Astrocyte of the cerebellum (primary cell): Measurements from ENCODE around the gene XIRP2.

ENCODE experiments used
- DNase-seq: peaks from one replicate; pipeline ENCODE4 v3.0.0-alpha.2; 2011; ENCODE audit warnings: low read depth
- H3K4me3 ChIP-seq: 2 replicates; pipeline ENCODE4 v1.5.1; 2011; ENCODE audit warnings: mild to moderate bottlenecking, low read depth, low read length, moderate library complexity
- CTCF ChIP-seq: IDR thresholded peaks from 2 replicates; pipeline ENCODE4 v1.5.1; 2012; ENCODE audit warnings: low read length, low read depth, moderate library complexity, mild to moderate bottlenecking; ENCODE audit errors: missing control alignments
- in situ Hi-C: cut with HindIII; loops from 2 replicates; pipeline ENCODE4 v1.10.0; 2017; ENCODE audit warnings: low sequenced_read_pairs

The XIRP2 gene

GRCh38 chr2:166958986-166959481, 70.8 kb downstream of the XIRP2 start:
- in situ Hi-C loops, result no loop called here
- DNase-seq, result no peak
- H3K4me3 ChIP-seq, result no peak overlapping the region
- TF ChIP-seq CTCF, result no peak

GRCh38 chr2:166959556-166959955, 71.3 kb downstream of the XIRP2 start:
- in situ Hi-C loops, result no loop called here
- DNase-seq, result no peak
- no peak overlapping the region for H3K4me3 ChIP-seq
- TF ChIP-seq CTCF, result no peak

- H3K4me3 ChIP-seq, result no peak overlapping the region
- no peak for TF ChIP-seq CTCF
- DNase-seq, result no peak
- in situ Hi-C loops, result no loop called here
These were observed 72.5 kb downstream of the XIRP2 start for GRCh38 chr2:166960702-166961270.

GRCh38 chr2:166961933-166962332, 73.7 kb downstream of the XIRP2 start:
- DNase-seq, result no peak
- TF ChIP-seq CTCF, result no peak
- in situ Hi-C loops, result no loop called here
- H3K4me3 ChIP-seq, result no peak overlapping the region

- no peak overlapping the region for H3K4me3 ChIP-seq
- in situ Hi-C loops, result no loop called here
- TF ChIP-seq CTCF, result no peak
- no peak for DNase-seq
These were observed 81.2 kb downstream of the XIRP2 start for GRCh38 chr2:166969486-166969885.

- H3K4me3 ChIP-seq, result no peak overlapping the region
- no peak for DNase-seq
- in situ Hi-C loops, result no loop called here
- TF ChIP-seq CTCF, result no peak
These were observed 83.7 kb downstream of the XIRP2 start for GRCh38 chr2:166972002-166972401.
